NCI-H1694 (cell line): ENCODE results near the gene PEX14.
"Not testable (repeated sequence)": the region's sequence is repeated elsewhere in the genome, so short reads cannot be mapped to it uniquely, and the experiment has no call there.

Source experiments
- DNase-seq: peaks from one replicate; lab custom pipeline; 2025; lab: John Stamatoyannopoulos, UW

The PEX14 gene, protein sequence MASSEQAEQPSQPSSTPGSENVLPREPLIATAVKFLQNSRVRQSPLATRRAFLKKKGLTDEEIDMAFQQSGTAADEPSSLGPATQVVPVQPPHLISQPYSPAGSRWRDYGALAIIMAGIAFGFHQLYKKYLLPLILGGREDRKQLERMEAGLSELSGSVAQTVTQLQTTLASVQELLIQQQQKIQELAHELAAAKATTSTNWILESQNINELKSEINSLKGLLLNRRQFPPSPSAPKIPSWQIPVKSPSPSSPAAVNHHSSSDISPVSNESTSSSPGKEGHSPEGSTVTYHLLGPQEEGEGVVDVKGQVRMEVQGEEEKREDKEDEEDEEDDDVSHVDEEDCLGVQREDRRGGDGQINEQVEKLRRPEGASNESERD

DNA sequence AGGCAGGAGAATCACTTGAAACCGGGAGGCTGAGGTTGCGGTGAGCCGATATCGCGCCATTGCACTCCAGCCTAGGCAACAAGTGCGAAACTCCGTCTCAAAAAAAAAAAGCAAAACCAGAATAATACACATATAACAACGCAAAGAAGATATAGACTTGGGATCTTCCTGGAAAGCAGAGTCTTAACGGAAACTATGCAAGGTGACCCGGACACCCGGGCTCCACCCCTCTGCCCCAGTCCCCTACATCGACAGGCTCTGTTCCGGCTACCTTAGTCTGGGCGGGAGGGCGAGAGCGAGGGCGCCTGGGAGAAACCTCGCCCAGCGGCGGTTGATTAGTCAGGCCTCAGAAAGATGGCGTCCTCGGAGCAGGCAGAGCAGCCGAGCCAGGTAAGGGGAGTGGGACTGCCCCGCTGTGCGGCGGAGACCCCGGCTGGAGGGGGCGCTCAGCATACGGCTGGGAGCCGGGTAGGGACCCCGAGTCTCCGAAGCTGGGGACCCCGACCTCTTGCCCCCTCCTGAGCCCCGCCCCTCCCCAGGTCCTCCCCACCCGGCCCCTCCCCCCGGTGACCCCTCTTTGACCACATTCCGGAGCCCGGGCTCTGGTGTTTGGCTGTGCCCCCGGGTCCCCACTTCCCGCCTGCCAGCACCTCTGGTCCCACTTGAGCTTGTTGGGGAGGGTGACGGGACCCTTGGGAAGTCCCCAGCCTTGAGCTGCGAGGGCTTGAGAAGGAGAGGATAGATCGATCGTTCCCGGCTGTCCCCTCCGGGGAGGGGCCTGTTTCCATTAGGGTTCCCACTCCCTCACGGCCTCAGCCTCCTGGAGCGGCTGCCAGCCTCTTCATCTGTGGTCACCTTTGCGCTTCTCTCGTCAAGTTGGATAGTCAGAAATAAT, at the start of gene PEX14:
Gene PEX14 (plus strand): TSS at position 338 of the 895 bp plus-strand sequence. CDS start 17 bp downstream, at position 355.
- DNase-seq: peak; percentile 69

DNA sequence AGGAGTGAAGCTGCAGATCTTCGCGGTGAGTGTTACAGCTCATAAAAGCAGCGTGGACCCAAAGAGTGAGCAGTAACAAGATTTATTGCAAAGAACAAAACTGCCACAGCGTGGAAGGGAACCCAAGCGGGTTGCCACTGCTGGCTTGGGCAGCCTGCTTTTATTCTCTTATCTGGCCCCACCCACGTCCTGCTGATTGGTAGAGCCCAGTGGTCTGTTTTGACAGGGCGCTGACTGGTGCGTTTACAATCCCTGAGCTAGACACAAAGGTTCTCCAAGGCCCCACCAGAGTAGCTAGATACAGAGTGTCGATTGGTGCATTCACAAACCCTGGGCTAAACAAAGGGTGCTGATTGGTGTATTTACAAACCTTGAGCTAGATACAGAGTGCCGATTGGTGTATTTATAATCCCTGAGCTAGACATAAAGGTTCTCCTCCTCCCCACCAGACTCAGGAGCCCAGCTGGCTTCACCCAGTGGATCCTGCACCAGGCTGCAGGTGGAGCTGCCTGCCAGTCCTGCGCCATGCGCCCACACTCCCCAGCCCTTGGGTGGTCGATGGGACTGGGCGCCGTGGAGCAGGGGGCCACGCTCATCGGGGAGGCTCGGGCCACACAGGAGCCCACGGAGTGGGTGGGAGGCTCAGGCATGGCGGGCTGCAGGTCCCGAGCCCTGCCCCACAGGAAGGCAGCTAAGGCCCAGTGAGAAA, 48.8 kb upstream of the PEX14 start:
- not testable (repeated sequence) for DNase-seq

DNA sequence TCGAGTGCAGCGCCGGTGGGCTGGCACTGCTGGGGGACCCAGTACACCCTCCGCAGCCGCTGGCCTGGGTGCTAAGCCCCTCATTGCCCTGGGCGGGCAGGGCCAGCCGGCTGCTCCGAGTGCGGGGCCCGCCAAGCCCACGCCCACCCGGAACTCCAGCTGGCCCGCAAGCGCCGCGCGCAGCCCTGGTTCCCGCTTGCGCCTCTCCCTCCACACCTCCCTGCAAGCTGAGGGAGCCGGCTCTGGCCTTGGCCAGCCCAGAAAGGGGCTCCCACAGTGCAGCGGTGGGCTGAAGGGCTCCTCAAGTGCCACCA, 48.3 kb upstream of the PEX14 start:
- DNase-seq: not testable (repeated sequence)

DNA sequence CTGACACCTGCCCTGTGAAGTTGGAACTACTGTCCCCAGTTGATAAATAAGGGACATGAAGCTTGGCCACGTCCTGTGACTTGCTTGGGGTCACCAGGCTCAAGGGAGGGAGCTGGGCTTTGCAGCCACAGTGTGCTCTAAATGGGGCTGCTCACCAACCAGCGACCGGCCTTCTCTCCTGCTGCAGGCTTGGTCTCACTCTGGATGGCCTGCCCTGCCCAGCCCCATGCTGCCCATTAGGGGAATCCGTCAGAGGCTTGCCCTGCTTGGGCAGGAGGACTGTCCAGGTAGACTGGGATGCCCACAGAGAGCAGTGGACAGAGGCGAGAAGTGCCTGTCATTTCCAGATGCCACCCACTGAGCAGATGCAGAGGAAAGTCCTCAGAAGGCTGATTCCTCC, 45.8 kb upstream of the PEX14 start:
- DNase-seq: no peak

DNA sequence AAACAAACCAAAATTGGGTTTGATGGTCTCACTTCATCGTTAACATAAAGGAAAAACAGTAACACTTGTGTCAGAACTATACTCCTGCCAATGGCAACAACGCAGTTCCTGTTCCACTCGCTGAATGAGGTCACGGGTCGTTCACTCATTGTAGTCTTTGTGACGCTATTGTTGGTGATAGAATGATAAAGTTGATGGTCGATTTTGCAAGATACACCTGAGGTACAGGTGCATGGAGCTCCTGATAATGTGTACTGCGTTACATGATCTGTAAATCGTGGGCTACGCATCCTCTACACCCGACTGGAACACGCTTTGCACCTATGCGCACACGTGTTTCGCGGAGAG, 44.9 kb upstream of the PEX14 start:
- DNase-seq: no peak

DNA sequence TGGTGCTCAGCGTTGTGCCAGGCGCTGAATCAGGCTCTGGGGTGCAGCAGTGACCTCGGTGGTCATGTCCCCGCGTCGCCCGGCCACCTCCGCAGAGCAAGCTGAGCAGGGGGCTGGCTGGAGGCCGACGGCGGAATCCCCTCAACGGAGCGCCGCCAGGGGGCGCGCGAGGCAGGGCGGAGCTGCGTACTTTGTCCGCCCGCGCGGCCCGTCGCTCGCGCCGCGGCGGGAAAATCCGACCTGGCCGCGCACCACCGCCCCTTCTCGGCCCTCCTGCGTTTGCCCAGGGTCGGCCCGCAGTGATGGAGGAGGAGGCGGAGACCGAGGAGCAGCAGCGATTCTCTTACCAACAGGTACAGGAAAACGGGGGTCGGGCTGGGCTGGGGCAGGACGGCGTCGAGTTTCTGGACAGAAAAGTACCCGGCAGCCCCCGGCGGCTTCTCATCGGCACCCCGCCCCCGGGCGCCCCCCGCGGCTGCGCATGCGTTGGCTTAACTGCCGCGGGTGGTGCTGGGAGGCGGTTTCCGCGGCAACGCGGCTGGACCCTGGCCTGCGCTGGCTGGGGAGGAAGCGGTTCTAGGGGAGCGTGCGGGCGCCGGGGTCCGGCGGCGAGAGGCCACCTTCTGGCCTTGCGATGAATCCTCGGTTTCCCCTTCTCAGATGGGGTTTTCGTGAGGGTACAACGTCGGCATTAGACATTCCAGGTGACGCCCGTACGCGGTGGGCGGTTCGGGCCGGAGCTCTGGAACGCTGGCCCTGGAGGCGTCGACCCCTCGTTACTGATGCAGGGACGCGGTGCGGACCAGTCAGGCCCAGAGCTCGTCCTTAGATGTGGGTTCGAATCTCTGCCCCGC, 44.3 kb upstream of the PEX14 start, which contains the start of gene CENPS:
Gene CENPS (plus strand): TSS at position 218 of the 854 bp plus-strand sequence. CDS start 85 bp downstream, at position 303.
- peak; percentile 69 for DNase-seq

DNA sequence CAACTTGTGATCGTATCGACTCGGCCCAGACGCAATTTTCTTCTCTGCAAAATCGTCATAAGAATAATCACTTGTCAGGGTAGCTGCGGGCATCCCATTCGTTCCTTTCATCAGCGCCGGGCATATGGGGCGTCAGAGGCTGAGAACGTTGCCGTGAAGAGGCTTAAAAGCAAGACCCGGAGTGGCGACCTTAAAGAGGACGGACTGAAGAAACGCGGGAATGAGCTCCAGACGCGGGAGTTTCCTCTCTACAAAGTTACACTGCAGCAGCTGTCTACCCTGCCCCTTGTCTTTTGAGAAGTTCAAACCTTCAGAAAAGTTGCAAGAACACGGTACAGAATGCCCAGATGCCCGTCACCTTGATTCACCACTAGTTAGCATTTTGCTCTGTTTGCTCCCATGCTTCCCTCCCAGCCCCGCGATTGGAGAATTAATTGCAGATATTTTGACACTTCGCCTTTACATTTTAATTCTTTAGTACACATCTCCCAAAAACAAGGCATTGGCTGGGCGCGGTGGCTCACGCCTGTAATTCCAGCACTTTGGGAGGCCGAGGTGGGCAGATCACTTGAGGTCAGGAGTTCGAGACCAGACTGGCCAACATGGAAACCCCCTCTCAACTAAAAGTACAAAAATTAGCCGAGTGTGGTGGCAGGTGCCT, 43.5 kb upstream of the PEX14 start:
- no peak for DNase-seq

DNA sequence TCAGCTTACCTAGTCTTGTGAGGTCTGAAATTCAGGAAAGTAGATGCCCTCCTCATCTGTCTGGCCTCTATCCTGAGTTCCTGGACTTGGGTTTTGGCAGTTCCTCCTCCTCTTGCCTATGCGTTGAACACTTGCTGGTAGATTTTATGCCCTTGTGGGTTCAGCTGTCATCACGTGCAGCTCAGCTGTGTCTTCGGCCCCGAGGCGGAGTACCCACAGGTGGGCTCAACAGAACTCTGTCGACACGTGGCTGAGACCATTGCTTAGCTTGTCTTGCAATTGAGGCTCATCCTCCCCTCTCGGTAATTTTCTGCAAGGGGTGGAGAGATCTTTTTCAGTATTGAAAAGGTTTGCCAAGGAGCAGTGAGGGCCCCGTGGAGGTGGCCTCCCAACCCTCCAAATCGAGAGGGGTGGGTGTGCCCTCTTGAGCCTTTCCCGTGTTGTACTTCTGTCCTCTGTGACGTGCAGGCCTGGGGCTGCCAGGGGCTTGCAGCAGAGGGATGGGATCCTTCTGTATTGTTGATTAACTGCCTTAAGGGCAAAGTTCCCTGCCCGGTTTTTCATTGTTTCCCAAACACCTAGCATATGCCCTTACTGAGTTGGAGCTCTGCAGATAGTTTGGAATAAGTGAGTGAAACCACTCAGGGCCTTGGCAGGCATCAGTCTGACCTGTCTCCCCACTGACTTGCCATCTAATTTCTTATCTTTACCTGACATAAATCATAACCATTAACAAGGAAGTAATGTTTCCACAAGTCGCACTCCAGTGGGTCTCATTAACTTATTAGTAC, 41.6 kb upstream of the PEX14 start:
- DNase-seq: no peak

DNA sequence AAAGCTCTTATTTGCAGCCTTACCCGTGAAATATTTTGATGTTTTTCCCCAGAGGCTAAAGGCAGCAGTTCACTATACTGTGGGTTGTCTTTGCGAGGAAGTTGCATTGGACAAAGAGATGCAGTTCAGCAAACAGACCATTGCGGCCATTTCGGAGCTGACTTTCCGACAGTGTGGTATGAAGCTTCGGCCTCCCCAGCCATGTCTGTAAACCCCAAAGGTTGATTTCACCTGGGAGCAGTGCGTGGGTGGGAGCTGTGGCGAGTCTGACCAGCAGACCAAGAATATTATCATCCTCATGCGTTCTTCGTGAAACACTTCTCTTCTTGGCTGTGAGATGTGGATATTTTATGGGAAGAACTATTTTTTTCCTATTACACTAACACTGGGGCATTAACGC, 41.0 kb upstream of the PEX14 start:
- no peak for DNase-seq

DNA sequence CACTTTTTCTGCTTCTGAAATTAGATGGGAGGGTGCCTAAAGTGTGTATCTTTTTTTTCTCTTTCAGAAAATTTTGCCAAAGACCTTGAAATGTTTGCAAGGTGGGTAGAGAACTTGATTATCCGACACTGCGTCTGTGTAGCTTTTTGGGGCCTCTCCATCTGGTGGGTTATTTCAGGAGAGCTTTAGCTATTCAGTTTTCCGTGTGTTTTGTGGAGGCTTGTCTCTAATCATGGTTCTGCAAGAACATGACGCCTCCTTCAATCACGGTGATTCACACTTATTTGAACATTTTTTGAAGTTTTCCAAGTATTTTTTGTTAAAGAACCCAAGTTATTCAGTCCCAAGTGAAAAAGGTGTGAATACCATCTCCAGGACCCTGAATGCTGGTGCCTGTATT, 40.2 kb upstream of the PEX14 start:
- no peak for DNase-seq

DNA sequence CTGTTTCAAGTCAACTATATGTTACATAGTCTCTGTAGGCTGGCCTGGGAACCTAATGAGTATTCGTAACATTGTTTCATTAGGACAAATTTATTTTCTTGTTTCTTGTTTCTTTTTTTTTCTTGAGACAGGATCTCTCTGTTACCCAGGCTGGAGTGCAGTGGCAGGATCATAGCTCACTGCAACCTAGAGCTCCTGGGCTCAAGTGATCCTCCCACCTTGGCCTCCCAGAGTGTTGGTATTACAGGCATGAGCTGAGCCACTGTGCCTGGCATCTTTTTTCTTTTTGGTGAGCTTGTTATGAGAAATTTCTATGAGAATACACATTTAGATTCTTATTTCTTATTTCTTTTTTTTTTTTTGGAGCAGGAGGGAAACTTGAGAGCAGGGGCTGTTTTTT, 37.7 kb upstream of the PEX14 start:
- no peak for DNase-seq

DNA sequence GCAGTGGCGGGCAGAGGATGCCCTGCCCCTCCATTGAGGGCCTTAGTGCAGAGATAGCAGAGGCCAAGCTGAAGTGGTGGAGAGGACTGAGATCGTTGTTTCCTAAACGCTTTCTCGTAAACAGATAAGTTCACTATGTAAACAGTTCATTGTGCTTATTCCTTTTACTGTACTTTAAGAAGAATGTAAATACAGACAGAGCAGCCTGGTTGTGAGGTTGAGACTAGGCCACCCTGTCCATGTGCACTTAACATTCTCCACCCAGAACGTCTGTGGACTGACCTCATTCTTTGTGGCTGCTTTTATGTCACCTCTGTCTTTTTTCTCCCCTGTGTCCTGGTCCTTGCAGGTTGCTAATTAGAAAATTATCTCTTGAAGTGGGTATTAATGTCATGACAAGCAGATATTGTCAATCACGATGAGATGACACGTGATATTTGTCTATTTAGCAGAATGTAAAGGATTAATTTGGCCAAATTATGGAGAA, 36.0 kb upstream of the PEX14 start:
- no peak for DNase-seq

DNA sequence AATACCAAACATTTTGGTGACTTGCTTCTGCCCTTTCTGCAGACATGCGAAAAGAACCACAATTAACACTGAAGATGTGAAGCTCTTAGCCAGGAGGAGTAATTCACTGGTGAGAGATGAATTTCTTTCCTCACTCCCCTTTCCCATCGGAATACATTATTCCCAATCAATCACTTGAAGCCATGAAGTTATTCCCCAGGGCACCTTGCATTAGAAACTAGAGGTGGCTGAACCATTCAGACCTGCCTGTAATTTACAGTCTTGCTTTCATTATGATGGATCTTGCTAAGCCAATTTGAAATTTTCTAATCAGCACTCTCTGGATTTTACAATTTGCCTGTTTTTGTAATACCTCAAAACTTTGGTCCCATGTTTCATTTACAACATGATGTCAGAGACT, 34.4 kb upstream of the PEX14 start:
- no peak for DNase-seq

DNA sequence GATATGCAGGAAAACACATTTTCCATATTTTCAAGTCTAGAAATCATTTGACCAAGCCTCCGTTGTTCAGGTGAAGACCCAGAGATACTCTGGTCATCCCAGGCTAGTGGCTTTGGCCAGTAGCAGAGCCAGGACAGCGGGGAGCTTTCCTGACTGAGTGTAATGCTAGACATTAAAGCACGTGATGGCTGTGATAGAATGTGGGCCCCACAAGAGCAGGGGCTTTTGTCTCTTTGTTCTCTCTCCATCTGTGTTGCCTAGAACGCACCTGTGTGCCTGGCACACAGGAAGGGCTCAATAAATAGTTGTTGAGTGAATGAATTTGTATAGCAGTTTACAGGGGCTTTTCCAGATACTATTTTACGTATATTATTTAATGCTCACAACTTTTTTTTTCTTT, 34.0 kb upstream of the PEX14 start:
- DNase-seq: no peak

DNA sequence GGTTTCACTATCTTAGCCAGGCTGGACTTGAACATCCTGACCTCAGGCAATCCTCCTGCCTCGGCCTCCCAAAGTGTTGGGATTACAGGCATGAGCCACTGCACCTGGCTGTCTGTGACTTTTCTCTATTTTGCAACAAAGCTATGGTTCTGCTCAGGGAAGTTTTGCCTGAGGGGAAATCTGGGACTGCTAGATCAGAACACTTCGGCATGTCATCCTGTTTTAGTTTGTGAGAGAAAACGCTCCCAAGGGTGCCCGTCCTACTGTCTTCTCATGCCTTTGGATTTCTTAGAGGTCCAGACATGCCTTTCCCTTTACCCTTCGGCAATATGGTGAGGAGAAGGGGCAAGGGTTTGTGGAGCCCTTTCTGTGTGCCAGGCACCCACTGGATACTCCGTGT, 30.5 kb upstream of the PEX14 start:
- no peak for DNase-seq

DNA sequence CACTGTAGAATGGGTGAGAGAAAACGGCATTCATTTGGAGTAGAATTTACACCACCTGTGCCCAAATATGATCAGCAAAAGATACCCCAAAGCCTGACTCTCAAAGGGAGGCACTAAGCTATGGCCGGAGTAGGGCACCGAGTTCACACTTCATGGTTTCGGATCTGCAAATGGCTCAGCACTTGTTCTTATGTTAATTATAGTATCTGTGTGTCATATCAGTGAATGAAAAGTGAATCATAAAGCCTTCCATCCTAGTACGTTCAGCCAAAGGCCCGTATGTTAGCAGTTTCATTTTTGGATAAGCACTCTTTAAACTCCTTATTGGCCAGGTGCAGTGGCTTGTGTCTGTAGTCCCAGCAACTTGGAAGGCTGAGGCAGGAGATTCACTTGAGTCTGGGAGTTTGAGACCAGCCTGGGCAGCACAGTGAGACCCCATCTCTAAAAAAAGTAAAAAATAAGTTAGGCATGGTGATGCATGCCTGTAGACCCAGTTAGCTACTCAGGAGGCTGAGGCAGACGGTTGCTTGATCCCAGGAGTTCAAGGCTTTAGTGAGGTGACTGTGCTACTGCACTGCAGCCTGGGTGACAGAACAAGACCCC, 29.9 kb upstream of the PEX14 start:
- DNase-seq: no peak

DNA sequence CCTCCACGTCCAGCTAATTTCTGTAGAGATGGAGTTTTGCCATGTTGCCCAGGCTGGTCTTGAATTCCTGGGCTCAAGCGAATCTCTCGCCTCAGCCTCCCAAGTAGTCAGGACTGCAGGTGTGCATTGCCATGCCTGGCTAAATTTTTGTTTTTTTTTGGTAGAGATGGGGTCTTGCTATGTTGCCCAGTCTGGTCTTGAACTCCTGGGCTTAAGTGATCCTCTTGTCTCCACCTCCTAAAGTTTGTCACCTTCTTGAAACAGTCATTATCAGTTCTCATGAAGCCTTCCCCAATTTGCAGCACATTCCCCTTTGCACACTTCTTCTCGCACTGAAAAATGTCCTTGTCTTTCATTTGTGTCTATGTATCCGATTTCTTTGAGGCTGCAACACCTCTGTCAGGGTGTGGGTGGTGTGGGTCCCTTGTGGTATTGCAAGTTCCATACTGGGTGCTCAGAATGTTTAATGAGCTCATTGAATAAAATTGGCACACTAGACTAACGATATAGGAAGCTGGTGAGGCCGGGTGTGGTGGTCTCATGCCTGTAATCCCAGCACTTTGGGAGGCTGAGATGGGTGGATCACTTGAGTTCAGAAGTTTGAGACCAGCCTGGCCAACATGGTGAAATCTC, 27.8 kb upstream of the PEX14 start:
- DNase-seq: no peak

DNA sequence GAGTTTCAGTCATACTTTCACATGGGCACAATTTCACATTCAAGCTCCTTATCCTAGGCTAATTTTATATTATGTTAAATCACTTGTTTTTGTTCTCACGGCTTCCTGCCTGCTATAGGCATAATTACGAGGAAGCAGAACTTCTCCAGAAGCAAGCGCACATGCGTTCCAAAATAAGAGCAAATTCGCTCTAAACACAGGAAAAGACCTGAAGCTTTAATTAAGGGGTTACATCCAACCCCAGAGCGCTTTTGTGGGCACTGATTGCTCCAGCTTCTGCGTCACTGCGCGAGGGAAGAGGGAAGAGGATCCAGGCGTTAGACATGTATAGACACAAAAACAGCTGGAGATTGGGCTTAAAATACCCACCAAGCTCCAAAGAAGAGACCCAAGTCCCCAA, 25.0 kb upstream of the PEX14 start, which contains the start of gene CORT:
Gene CORT (plus strand): TSS at position 281 of the 400 bp plus-strand sequence. CDS start 193 bp downstream, outside the sequence.
- DNase-seq: no peak

DNA sequence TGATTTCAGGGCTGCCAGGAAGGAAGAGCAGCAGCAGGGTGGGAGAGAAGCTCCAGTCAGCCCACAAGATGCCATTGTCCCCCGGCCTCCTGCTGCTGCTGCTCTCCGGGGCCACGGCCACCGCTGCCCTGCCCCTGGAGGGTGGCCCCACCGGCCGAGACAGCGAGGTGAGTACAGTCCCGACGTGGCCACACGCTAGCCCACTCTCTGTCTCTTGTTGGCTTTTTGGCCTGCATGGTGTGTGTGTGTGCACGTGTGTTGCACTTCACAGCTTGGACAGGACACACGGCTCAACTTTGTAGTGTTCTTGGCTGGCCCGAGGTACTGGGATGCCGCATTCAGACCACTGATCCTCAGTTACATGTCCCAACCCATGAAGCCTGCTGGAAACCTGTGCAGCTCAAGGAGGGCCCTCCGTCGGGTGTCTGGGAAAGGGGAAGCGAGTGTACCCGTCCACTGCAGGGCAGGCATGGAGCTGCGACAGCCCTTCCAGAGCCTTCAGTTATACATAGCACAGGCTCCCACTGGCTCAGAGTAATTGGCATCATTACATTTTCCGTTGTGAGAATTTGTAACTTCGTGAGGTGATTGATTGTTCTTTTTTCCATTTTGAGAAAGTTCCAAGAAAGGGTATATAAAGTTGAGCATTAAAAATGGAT, 24.5 kb upstream of the PEX14 start:
- no peak for DNase-seq
